ENCODE measurements around the gene RASGRP2.
"Not testable (repeated sequence)": the region's sequence is repeated elsewhere in the genome, so short reads cannot be mapped to it uniquely, and the experiment has no call there.

The RASGRP2 gene

GRCh38 chr11:64711138-64711955 is 32.6 kb downstream of the RASGRP2 start:
- no peak for DNase-seq (ENCODE audit: low read depth)
- H3K4me3 ChIP-seq (ENCODE audit: low read depth, low read length) = no peak overlapping the region

GRCh38 chr11:64710418-64711137 is 33.4 kb downstream of the RASGRP2 start:
- H3K4me3 ChIP-seq (ENCODE audit: low read depth, low read length) = no peak overlapping the region
- no peak for DNase-seq (ENCODE audit: low read depth)

- no peak overlapping the region for H3K4me3 ChIP-seq (ENCODE audit: low read depth, low read length)
- DNase-seq (ENCODE audit: low read depth) = no peak
These were observed 38.4 kb downstream of the RASGRP2 start for GRCh38 chr11:64705501-64705900.

- no peak for DNase-seq (ENCODE audit: low read depth)
- H3K4me3 ChIP-seq (ENCODE audit: low read depth, low read length) = no peak overlapping the region
These were observed 40.9 kb downstream of the RASGRP2 start for GRCh38 chr11:64703048-64703447.

GRCh38 chr11:64701956-64702355 is 42.0 kb downstream of the RASGRP2 start:
- not testable (repeated sequence) for H3K4me3 ChIP-seq (ENCODE audit: low read depth, low read length); DNase-seq (ENCODE audit: low read depth)

GRCh38 chr11:64698427-64698826 is 45.5 kb downstream of the RASGRP2 start:
- no peak overlapping the region for H3K4me3 ChIP-seq (ENCODE audit: low read depth, low read length)
- DNase-seq (ENCODE audit: low read depth) = no peak

DNA sequence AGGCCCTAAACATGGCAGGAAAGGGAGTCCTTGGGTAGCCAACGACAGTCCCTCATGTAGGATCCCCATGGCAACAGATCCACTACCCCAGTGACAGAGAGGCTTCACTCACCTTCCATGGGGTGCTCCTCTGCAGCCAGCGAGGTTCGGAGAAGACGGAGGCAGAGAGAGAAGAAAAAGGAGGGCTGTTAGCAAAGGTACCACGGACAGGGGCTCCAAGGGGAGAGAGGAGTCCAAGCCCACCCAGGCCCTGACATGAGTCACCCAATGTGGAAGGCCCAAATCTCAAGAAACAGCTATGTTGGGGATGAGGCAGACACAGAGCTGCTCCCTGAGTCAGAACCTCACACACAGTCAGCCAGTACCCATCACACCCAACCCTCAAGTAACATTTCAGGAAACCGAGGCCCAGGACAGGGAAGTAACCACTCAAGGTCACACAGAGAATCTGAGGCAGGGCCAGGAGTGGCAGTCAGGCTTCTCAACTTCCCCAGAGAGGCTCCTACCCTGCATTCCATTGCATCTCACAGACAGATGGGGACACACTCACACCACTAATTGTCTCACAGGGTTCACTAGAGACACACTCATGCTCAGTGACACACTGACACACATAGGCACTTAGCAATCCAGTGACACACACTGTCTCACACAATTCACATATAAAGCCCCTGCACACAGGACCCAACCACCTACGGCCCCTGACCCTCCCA is 46.1 kb downstream of the RASGRP2 start:
- H3K4me3 ChIP-seq (ENCODE audit: low read depth, low read length) = no peak overlapping the region
- DNase-seq (ENCODE audit: low read depth) = no peak

DNA sequence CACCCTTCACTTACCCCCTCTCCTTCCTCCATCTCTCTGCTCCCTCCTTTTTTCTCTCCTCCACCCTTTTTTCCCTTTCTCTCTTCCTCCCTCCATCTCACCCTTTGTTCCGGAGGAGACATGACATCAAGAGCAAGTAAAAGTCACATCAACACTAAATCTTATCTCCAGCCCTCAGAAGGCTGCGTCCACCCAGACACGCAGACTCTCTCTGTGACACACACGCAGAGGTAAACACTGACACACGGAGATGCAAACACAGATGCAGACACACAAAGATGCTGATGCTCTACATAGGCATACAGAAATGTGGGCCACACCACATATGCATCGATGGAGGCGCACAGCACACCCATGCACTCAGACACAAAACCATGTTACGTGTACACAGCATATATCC is 47.9 kb downstream of the RASGRP2 start:
- no peak for DNase-seq (ENCODE audit: low read depth)
- H3K4me3 ChIP-seq (ENCODE audit: low read depth, low read length) = no peak overlapping the region

DNA sequence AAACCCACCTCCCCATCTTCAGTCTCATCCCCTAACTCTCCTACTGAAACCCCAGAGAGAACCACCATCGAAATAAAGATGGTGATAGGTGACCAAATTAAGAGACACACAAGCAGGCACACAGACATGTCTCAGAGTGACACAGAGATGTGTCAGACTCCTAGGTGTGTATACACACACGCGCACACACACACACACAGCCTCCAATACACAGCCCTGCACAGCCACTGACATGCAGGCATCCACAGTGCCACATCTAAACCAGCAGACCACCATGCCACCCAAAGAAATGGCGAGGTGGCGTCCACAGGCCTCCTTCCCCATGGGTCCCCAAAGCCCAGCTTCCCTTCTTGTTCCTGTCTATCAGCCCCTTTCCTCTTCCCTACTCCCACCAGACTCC is 48.4 kb downstream of the RASGRP2 start:
- DNase-seq (ENCODE audit: low read depth) = no peak
- H3K4me3 ChIP-seq (ENCODE audit: low read depth, low read length) = no peak overlapping the region

DNA sequence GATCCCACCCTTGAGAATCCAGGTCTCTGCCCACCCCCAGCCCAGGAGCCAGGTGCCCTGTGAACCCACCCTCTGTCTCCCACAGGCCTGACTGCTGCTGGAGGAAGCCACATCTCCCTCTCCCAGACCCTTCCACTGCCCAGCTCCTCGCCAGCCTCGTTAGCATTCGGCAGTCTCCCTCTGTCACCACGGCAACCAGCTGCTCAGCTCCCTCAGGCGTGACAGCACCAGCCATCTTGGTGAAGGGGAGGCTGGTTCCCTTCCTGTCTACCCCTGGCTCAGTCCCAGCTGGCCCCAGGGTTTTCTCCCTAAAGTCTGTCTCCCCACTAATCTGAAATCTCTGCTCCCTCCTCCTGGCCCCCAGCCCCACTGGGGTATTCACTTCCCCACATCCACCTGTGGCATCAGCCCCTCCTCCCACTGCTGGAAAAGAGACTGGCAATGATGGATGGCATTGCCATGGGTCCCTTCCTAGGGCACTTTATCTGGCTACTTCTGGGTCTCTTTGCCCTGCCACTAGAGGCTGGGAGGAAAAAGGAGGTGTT is 49.0 kb downstream of the RASGRP2 start:
- no peak overlapping the region for H3K4me3 ChIP-seq (ENCODE audit: low read depth, low read length)
- no peak for DNase-seq (ENCODE audit: low read depth)

DNA sequence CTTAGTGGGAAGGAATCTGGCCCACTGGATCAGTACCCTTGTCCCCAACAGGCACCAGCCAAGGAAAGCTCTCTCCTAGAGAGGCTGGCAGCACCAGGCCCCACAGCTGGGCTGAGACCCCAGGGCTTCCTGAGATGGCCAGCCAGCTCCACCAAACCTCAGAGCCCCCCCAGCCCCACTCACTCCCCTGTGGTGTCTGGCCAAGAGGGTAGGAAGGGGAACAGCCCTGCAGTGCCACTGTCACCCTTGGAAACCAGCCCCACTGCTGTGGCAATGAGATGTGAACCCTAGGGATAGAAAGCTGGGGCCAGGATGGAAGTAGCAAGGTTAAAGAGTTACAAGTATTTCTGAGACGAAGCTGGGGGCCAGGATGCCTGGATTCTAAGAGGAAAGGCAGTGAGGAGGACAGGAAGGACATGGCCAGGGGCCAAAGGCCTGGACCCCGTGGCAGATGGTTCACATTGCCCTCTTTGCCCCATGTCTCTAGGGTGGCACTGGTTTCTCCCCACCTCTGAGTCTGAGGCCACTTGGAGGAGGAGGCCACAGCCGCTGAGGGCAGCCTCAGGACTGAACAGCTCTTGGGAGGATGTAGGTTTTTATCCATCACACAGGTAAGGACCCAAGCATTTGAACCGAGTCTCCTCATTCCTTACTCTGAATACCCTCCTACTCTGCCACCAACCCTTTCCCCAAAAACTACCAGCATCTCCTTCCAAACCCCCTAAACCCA is 49.8 kb downstream of the RASGRP2 start:
- H3K4me3 ChIP-seq (ENCODE audit: low read depth, low read length) = no peak overlapping the region
- no peak for DNase-seq (ENCODE audit: low read depth)

GRCh38 chr11:64692764-64693331 is 51.1 kb downstream of the RASGRP2 start:
- no peak overlapping the region for H3K4me3 ChIP-seq (ENCODE audit: low read depth, low read length)
- no peak for DNase-seq (ENCODE audit: low read depth)

DNA sequence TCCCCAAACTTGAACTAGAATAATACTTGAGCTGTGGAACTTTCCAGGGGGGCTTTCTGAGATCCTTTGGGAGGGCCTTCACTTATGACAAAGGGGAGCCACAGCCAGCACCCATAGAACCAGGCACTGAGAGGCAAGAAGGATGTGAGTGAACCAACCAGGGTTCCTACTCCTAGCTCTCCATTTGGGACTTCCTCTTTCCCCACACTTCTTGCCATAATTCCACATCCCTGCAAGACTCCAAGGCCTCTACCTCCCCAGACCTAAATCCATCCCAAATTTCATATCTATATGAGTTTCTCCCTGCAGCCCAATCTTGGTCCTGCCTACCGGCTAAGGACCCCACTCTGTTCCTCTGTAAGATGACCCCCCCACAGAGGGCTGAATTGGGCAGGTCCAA is 52.4 kb downstream of the RASGRP2 start:
- no peak overlapping the region for H3K4me3 ChIP-seq (ENCODE audit: low read depth, low read length)
- DNase-seq (ENCODE audit: low read depth) = no peak

DNA sequence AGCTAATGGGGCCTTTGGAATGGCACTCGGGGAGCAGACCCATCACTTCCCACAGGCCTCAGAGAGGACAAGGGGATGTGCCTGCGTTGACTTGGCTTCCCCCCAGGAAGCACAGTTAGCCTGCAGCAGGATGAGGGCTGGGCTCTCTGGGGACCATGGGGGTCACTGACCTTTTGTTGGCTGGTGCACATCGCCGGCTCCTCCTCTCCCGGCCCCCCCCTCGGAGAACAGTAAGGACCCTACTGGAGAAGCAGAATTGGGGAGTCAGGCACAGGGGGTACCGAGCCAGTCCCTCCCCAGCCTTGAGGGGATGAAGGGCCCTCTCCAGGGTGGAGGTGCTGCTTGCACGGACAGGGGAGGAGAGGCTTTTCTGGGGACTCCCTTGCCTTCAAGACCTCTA is 53.7 kb downstream of the RASGRP2 start:
- H3K4me3 ChIP-seq (ENCODE audit: low read depth, low read length) = no peak overlapping the region
- DNase-seq (ENCODE audit: low read depth) = no peak

DNA sequence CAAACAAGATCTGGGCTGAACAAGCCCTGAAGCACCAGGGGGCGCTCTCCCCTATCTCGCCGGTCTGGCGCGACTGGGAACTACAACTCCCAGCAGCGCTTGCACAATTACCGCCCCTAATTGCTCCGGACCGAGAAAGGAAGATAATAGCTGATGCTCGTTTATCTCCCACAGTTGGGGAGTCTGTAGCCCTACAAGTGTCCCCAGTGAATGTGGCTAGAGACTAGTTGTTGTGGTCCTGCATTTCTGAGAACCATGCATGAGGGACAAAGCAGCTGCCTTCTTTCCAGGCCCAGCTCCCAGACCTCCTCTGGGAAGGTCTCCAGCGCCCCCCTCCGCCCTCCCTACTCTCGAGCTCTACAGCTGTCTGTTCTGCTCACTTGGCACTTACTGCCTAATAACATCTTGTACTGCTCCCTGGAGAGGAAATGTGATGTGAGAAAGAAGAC is 55.4 kb downstream of the RASGRP2 start:
- DNase-seq (ENCODE audit: low read depth) = peak; percentile 46
- H3K4me3 ChIP-seq (ENCODE audit: low read depth, low read length) = peak overlapping the region; percentile 47

- no peak for DNase-seq (ENCODE audit: low read depth)
- no peak overlapping the region for H3K4me3 ChIP-seq (ENCODE audit: low read depth, low read length)
These were observed 56.1 kb downstream of the RASGRP2 start for GRCh38 chr11:64687643-64688533.

DNA sequence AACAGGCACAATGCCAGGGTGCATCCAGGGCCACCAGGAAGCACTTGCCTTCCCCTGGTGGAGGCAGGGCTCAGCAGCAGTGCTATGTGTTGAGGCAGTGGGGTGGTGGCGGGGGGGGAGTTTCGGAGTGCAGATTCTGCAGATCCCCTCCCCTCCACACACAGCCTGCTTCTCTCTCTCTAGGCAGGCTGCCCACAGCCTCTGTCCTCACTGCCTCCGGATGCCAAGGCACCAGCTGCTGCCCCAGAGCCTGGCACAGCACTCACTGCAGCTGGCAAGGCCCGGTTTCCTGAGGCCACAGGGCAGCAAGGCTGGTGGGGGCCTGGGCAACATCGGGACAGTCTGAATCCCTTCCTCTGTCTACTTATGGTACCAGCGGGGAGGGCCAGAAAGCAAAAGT is 56.7 kb downstream of the RASGRP2 start:
- no peak overlapping the region for H3K4me3 ChIP-seq (ENCODE audit: low read depth, low read length)

More for the DNA sequence above, 56.7 kb downstream of the RASGRP2 start:
- no peak for DNase-seq (ENCODE audit: low read depth)
